HG02588 (cell line): ENCODE data around the gene SPAG8.

Source experiments
- ATAC-seq: cut with Tn5 transposase; IDR thresholded peaks from one replicate; pipeline ENCODE4 v1.9.1; 2021; ENCODE audit warnings: mild to moderate bottlenecking, moderate library complexity; ENCODE audit not compliant: unreplicated experiment

SPAG8 gene

DNA sequence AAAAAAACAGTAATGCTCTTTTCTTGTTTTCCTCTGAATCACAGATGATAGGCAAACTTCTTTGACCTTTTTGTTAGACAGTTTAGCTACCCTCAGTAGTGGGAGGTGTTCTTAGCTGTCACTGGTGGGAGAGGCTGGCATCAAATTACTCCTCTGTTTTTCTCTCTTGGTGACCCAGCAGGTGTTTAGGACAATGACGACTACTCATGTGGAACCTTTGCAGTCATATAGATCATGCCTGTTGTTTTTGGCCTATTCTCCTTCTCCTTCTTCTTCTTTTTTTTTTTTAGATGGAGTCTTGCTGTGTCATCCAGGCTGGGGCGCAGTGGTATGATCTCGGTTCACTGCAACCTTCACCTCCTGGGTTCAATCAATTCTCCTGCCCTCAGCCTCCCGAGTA is 36.0 kb downstream of the SPAG8 start:
- ATAC-seq: no peak

DNA sequence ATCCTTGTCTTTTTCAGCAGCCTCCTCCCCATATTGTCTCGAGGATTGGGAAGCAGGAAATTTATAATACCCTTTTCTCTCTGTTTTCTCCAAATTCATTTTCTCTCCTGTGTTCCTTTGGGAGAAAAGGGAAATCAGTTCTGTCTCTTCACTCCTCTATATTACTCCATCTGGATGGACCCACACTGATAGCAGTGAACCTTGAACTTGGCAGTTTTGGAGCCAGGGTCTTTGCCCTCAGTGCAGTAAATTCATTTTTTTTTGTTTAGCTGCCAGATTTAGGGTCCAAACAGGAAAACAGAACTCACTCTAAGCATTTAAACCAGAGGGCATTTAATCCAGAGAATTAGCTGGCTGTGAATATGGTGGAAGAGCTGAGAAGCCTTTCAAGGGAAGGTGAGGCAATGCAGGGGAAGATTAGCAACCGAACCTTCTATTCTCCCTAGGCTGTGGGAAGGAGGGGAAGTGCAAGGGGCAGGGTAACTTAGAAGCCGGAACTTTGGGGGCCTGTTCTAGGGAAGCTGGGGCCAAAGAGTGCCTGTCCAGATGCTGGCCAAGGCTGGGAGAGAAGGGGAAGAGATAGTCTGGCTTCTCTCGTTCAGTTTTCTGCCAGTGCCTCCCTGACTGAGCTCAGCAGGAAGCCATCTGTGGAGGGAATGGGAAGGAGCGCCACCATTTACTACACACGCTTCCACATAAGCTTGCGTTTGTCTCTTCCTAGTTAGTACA is 37.0 kb downstream of the SPAG8 start:
- ATAC-seq: no peak

DNA sequence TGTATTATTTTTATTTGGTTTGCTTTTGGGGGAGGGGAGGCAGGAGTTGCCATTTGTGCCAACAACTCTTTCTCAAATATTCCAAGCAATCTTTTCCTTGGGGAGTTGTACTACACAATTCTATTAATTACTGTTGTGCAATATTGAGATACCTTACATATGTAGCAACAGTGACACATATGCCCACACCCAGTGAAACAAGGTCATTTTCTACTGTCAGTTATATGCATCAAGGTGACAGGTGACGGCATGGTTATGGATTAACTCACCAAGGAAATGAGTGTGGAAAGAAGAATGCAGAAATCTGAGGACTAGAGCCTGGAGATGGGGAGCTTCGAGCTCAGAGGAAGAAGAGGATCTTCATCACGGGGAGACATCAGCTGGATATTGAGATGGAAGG is 40.1 kb downstream of the SPAG8 start:
- ATAC-seq: no peak

DNA sequence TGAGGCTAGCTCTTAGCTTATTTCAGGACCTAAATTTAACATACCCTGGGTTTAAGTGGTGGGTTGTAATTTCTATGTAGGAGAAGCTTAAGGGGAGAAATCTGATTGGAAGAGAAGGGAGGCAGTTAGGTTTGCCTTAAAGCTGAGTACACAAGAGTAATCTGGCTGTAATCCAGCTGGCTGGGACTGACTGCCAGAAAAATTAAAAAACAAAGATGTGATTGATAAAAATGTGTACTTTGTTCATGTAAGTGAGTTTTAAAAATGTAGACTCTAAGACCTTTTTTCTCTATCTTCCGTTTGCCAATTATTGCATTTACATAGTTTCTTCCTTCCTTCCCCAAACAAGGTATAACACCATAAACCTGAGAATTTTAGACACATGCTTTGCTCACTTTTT is 40.5 kb downstream of the SPAG8 start:
- ATAC-seq: no peak

DNA sequence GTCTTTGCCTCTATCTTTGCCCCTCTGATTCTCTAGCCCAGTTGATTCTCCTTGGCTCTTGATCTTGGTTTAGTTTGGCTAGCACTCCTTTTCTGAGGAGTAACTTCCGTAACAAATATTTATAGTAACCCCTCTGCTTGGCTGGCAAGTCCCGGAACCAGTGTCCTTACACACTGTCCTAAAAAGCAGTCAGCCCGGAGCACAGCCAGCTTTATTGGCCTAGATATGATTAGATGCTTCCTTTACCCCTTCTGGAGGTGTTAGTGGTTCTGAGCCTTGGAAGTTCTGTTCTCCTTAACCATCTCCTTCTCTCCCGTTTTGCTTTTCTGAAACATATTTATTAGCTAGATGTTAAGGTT is 41.0 kb downstream of the SPAG8 start:
- no peak for ATAC-seq

DNA sequence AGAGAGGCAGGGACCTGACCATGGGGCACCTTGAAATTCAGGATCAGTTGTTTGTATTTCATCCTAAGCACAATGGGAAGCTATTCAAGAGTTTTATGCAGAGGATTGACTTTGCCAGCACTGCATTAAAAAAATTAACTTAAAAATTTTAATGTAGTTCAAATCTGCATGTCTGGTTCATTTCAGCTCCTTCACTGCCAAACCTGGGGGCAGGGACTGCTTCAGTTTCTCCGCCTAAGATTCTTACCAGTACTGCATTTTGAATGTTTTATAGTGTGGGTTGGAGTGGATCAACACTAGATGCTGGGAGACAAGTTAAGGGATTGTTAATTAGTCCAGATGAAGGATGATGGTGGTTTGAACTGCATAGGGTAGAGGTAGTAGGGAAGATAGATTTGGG is 42.3 kb downstream of the SPAG8 start:
- no peak for ATAC-seq

DNA sequence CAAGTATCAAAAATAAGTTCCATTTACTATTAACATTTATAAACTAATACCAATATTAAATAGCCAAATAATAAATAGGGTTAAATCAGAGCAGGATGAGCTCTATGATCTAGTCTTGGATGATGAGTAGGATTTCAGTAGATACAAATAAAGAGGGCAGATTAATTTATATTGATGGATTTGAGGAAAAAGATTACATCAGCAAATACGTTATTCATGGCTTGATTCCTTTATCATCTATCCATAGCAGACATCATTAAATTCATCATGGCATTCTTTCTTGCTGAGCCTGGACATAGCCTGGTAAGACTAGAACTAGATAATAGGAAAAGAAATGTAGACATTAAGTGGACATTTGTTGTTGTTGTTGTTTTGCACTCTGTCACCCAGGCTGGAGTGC is 44.6 kb downstream of the SPAG8 start:
- no peak for ATAC-seq

DNA sequence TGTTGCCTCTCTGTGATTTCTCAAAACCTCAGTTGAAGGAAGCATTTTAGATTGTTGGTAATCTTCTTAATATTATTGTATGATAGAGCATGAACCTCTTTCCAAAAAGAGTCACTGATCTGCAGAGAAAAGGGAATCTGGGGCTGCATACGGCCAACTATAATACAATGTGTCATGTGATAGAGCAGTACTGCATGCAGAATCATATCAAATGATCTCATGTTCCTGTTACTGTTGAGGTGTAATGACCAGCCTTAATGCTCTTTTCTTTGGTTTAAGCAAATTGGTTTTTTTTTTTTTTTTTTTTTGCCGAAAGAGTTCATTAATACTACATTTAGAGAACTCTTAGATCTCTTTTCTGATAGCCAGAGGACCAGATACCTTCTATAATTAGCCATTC is 45.1 kb downstream of the SPAG8 start:
- ATAC-seq: no peak

DNA sequence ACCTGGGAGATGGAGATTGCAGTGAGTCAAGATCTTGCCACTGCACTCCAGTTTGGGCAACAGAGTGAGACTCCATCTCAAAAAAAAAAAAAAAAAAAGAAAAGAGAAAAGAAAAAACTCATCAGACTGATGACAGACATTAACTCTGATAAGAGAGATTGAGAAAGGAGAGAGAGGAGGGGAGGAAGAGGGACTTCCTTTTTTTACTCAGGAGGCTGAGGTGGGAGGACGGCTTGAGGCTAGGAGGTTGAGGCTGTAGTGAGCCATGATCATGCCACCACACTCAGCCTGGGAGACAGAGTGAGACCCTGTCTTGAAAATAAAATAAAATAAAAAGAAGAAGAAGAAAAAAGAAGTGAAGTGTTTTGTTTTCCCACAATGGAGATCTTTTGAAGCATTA is 48.3 kb downstream of the SPAG8 start:
- ATAC-seq: no peak

DNA sequence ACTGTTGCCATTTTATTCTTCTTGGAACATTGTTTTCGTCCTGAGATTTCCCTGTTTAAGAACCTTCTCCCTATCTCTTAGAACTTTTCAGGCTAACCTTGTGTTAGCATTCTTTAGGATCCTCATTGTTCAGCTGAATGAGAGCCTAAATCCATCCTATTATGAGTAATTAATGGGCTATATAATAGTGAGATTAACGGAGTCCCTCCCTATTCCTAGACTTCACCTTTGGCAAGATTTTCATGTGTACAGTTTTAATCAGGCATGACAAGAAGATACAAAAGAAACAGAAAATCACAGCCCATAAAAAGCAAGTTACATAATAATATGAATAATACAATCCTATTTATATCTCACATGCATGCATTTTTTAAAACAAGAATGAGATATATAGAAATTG is 48.9 kb downstream of the SPAG8 start:
- no peak for ATAC-seq

DNA sequence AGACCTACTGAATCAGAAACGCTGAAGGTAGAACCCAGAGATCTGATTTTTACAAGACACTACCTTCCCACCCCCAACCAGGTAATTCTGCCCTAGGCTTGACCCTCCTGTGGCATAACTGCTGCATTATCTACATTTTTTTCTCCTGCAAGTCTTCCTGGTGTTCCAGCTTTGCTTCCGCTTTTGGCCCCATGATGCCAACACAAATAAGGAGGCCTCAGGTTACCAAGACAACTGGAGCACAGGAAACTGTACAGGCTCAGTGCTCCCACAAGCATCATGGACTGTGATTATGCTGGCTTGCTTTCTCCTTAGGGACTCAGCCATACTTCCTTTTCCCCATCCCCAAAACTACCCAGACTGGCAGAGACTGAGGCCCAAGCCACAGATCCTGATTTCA is 51.4 kb downstream of the SPAG8 start:
- no peak for ATAC-seq

DNA sequence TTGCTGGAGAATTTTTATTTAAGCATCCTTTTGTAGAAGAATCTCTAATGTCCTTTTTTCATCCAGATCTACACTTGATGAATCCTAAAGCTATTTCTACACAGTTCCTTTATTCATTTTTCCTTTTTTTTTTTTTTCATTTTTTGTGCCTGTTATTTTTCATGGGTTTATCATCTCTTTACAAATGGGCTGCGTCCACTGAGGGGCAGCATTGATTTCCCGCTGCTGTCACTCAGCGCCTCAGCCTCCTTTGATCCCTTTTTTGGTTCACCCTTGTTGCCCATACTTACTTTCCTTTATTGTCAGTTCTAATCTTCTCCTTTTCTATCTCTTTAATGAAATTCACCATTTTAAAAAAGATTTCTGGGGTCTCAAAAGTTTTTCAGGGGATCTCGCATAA is 52.3 kb downstream of the SPAG8 start:
- ATAC-seq: no peak
